VCaP (cell line): ENCODE measurements around the gene ODAPH.

Source experiments
- H3K27ac ChIP-seq: fragments of 450-650 bp; 2 replicates; pipeline ENCODE4 v1.5.1; 2017
- TF ChIP-seq, protein P1 (sequence below): fragments of 450-650 bp; conservative IDR thresholded peaks from 2 replicates; pipeline ENCODE4 v1.5.1; 2017; ENCODE audit warnings: mild to moderate bottlenecking, moderate library complexity

Gene ODAPH

DNA sequence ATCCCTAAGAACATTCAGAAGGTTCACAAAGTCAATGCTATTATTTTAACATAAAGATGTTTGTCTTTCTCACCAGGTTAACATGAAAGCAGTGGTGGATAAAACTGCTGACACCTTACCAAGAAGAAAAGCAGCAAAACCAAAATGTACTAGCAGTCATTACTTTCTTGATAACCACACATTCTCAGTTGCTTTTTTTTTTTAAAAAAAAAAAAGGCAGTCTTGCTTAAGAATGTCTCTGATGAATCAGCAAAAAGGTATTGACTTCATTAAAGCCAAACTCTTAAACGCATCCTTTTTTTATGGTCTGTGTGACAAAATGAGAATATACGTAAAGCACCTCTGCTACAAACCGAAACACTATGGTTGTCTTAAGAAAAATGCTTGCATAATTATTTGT, 42.5 kb downstream of the ODAPH start:
- no peak overlapping the region for H3K27ac ChIP-seq
- TF ChIP-seq, protein P1, sequence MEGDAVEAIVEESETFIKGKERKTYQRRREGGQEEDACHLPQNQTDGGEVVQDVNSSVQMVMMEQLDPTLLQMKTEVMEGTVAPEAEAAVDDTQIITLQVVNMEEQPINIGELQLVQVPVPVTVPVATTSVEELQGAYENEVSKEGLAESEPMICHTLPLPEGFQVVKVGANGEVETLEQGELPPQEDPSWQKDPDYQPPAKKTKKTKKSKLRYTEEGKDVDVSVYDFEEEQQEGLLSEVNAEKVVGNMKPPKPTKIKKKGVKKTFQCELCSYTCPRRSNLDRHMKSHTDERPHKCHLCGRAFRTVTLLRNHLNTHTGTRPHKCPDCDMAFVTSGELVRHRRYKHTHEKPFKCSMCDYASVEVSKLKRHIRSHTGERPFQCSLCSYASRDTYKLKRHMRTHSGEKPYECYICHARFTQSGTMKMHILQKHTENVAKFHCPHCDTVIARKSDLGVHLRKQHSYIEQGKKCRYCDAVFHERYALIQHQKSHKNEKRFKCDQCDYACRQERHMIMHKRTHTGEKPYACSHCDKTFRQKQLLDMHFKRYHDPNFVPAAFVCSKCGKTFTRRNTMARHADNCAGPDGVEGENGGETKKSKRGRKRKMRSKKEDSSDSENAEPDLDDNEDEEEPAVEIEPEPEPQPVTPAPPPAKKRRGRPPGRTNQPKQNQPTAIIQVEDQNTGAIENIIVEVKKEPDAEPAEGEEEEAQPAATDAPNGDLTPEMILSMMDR: no peak

DNA sequence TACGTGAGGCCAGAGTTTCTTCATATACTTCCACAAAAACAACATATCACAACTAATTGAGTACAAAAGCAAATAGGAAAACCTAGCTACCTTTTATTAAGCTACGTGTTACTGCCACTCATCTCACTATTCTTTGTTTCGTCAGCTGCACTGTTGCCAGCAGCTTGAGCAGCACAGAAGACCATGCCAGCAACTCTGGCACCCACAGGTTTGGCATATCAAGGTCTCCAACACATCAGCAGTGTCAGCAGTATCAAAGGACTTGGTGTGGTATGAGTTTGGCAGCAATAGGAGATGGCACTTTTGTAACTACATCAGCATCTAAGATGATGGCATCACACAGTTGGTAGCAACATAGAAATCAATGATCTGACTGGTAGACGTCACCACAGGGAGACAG, 43.8 kb downstream of the ODAPH start:
- TF ChIP-seq, protein P1: no peak
- H3K27ac ChIP-seq: no peak overlapping the region

DNA sequence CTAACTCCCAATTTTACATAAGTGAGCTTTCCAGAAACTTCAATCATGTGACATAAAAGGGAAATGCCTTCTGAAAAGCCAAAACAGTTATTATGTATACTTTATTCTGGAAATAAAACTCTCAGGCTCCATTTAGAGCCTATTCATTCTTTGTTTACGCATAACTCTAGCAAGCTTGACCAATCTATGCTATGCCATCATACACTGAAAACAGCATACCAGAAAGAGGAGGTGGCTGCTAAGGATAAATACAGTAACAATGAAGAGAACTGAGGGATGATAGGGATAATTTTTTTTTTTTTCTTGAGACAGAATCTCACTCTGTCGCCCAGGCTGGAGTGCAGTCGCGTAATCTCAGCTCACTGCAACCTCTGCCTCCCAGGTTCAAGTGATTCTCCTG, 50.1 kb downstream of the ODAPH start:
- H3K27ac ChIP-seq: no peak overlapping the region
- TF ChIP-seq, protein P1: no peak

DNA sequence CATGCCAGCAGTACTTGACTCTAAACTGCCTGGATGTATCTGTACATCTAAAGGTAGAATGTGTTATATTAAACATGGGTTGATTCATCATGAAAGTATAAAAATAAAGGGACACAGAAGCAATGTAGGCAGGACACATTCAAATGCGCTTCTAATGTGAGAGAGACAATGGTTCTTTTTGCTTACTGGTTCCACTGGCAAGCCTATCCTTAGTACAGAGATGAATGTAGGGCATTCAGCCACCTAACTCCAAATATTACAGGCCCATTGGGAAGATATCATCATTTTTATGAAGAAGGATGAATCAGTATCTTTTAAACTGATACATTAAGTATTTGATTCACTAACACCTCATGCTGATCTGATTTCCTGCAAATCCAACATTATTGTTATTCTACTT, 56.4 kb downstream of the ODAPH start:
- no peak overlapping the region for H3K27ac ChIP-seq

More for the DNA sequence above, 56.4 kb downstream of the ODAPH start:
- TF ChIP-seq, protein P1: no peak
